ENCODE data around the gene PPIL1.

GRCh38 chr6:36815962-36816735 lies 58.5 kb downstream of the PPIL1 start:
- TF ChIP-seq POLR2AphosphoS5 (IDR thresholded peaks at IDR 0.05): no peak
- TF ChIP-seq CTCF (IDR thresholded peaks at IDR 0.05): no peak
- no peak for TF ChIP-seq POLR2A (IDR thresholded peaks at IDR 0.05)
- no peak for TF ChIP-seq EP300 (IDR thresholded peaks at IDR 0.05)

Data from stomach (tissue), 4 donors.